Measurements from ENCODE around the gene PRKG1. TPM values are rescaled to one million over a fixed set of nuclear protein-coding genes. Genes with fewer than 3 reads are reported as not detected.

PRKG1 gene
- total and polyA plus RNA-seq, 2 of the 8 experiments (the other 6 are each of a cell fraction or from before 2014, with no cell fraction given) = 4.2 to 15.2 TPM

- Histone ChIP-seq H2BK12ac (ENCODE audit: low read depth, low read length) (no peak overlapping the region), H3K4ac (replicated peaks; ENCODE audit: insufficient read length, low read depth, low read length) (no peak overlapping the region), H3K27ac (ENCODE audit: low read depth, low read length) (no peak overlapping the region), H3K36me3 (ENCODE audit: control insufficient read depth in 2 of 4, insufficient read depth in 4 of 4, low read length in 3 of 4) (no peaks in the 10 kb centered on the region), H4K20me1 (replicated peaks in 1 of 2; ENCODE audit: control insufficient read depth in 1 of 2, insufficient read depth in 2 of 2, low read length in 2 of 2) (no peaks in the 10 kb centered on the region), H3K27me3 (replicated peaks in 1 of 4; ENCODE audit: control insufficient read depth in 3 of 4, extremely low read depth in 1 of 4, insufficient read depth in 3 of 4, low read length in 3 of 4) (no peaks in the 10 kb centered on the region), H2BK120ac (replicated peaks; ENCODE audit: low read depth, low read length) (no peak overlapping the region), H2AK5ac (ENCODE audit: low read depth, low read length) (no peak overlapping the region), H4K91ac (replicated peaks; ENCODE audit: insufficient read length, low read length) (no peak overlapping the region), H2BK20ac (ENCODE audit: low read length) (no peak overlapping the region), H3K4me3 (ENCODE audit: extremely low read depth in 1 of 4, insufficient read depth in 2 of 4, low read depth in 3 of 4, low read length in 4 of 4) (no peak overlapping the region), H3K4me1 (replicated peaks in 1 of 4; ENCODE audit: control insufficient read depth in 3 of 4, insufficient read depth in 4 of 4, low read length in 3 of 4) (no peaks in the 10 kb centered on the region), H3K14ac (ENCODE audit: insufficient read length) (no peak overlapping the region), H2BK5ac (ENCODE audit: low read depth, low read length) (no peak overlapping the region), H4K8ac (ENCODE audit: extremely low read depth, insufficient read depth, low read length) (no peak overlapping the region), H3K9ac (replicated peaks in 1 of 4; ENCODE audit: extremely low read depth in 1 of 4, low read depth in 3 of 4, low read length in 3 of 4) (no peak overlapping the region), H2BK15ac (ENCODE audit: low read length) (no peak overlapping the region), H3K56ac (replicated peaks; ENCODE audit: insufficient read length, low read depth, low read length) (no peak overlapping the region), H2AFZ (ENCODE audit: low read length) (no peak overlapping the region), H3K4me2 (ENCODE audit: insufficient read depth in 1 of 2, low read depth in 2 of 2, low read length in 2 of 2) (no peak overlapping the region), H3K23ac (ENCODE audit: insufficient read length) (no peak overlapping the region), H3K18ac (ENCODE audit: extremely low read depth, low read length) (no peak overlapping the region), H4K5ac (ENCODE audit: insufficient read length, low read depth, low read length) (no peak overlapping the region), H3K79me2 (ENCODE audit: control insufficient read depth in 1 of 2, insufficient read depth in 2 of 2, low read length in 2 of 2) (no peaks in the 10 kb centered on the region), H3K23me2 (ENCODE audit: low read depth, low read length) (no peaks in the 10 kb centered on the region), H3K79me1 (ENCODE audit: low read depth, low read length) (no peaks in the 10 kb centered on the region), H3K9me3 (ENCODE audit: insufficient read depth in 2 of 2, low read depth in 1 of 2, low read length in 1 of 2) (no peaks in the 10 kb centered on the region)
- DNase-seq (ENCODE audit: low read depth in 1 of 2, low spot score in 2 of 2) = no peak
- ChIA-PET POLR2A (ENCODE audit: partially characterized antibody) (no interaction called here), CTCF (ENCODE audit: partially characterized antibody) (interaction anchor here (0.8 kb wide), 1 partner anchor 746 kb away, joined by 3 read pairs; no protein-coding TSS in a partner anchor)
- WGBS, 2 experiments (ENCODE audit: extremely low coverage in 1 of 2, insufficient coverage in 1 of 2, insufficient read length in 1 of 2, insufficient replicate concordance in 2 of 2, low coverage in 1 of 2, low lambda C conversion rate in 2 of 2, missing lambda C conversion rate in 1 of 2) = 90% methylated on average over 1 of the region's 1 CpG; no CpG with 5 or more reads in 1 of the 2 experiments
- no peak for FAIRE-seq
- no peak for TF ChIP-seq TBP (IDR thresholded peaks at IDR 0.05; ENCODE audit: low read depth, low read length)
- TF ChIP-seq RNF2 (IDR thresholded peaks at IDR 0.05; ENCODE audit: borderline replicate concordance, low read depth, low read length, missing control alignments, poor library complexity, severe bottlenecking) = no peak
- TF ChIP-seq SIN3A (conservative IDR thresholded peaks at IDR 0.05 in 1 of 2, IDR thresholded peaks at IDR 0.05 in 1 of 2; ENCODE audit: low read depth in 1 of 2, low read length in 2 of 2) = no peak
- no peak for TF ChIP-seq CBX5 (IDR thresholded peaks at IDR 0.05; ENCODE audit: low read depth, low read length)
- TF ChIP-seq EP300 (IDR thresholded peaks at IDR 0.05; ENCODE audit: borderline replicate concordance in 1 of 2, low read depth in 2 of 2, low read length in 2 of 2) = no peak
Measured at GRCh38 chr10:52239771-52240170, 1165.5 kb downstream of the PRKG1 start.

All from H1 (cell line).